ENCODE measurements around the gene CCDC194. TPM values are rescaled to one million over a fixed set of nuclear protein-coding genes. Genes with fewer than 3 reads are reported as not detected.

Gene CCDC194, protein sequence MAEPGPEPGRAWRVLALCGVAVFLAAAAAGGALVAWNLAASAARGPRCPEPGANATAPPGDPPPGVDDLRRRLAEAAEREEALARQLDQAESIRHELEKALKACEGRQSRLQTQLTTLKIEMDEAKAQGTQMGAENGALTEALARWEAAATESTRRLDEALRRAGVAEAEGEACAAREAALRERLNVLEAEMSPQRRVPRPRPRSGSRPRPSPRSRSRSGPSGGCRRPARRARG
- not detected in 2 replicates for total RNA-seq (2014; rRNA removed; shearing (Covaris generic))

DNA sequence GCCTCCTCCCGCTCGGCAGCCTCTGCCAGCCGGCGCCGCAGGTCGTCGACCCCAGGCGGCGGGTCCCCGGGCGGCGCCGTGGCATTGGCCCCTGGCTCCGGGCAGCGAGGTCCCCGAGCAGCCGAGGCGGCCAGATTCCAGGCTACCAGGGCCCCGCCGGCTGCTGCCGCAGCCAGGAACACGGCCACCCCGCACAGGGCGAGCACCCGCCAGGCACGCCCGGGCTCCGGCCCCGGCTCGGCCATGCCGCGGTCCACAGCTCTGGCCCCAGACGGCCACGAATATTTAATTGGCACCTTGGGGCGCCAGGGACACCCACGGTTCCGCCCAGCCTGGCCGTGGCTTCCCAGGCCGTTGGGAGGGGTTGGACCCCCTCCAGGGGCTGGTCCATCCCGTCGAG is at the start of gene CCDC194:
Gene CCDC194 (minus strand): TSS at position 283 of the 400 bp plus-strand sequence. CDS start 38 bp downstream, at position 245.
- H3K4me3 ChIP-seq, result no peak within 1 kb of the TSS
- H3K36me3 ChIP-seq, result no peaks in the 10 kb centered on the region
- peaks cover 16% of the 10 kb centered on the region for H3K4me1 ChIP-seq (replicated peaks)
- DNase-seq (ENCODE audit: low read depth in 1 of 2, low spot score in 2 of 2), result no peak
- peaks cover 3% of the 10 kb centered on the region; the same call in 1 of the 2 replicates for H3K9me3 ChIP-seq (replicated peaks)
- H3K27me3 ChIP-seq (replicated peaks), result peaks cover 4% of the 10 kb centered on the region; the same call in 1 of the 2 replicates
- H3K27ac ChIP-seq, result no peak within 1 kb of the TSS

DNA sequence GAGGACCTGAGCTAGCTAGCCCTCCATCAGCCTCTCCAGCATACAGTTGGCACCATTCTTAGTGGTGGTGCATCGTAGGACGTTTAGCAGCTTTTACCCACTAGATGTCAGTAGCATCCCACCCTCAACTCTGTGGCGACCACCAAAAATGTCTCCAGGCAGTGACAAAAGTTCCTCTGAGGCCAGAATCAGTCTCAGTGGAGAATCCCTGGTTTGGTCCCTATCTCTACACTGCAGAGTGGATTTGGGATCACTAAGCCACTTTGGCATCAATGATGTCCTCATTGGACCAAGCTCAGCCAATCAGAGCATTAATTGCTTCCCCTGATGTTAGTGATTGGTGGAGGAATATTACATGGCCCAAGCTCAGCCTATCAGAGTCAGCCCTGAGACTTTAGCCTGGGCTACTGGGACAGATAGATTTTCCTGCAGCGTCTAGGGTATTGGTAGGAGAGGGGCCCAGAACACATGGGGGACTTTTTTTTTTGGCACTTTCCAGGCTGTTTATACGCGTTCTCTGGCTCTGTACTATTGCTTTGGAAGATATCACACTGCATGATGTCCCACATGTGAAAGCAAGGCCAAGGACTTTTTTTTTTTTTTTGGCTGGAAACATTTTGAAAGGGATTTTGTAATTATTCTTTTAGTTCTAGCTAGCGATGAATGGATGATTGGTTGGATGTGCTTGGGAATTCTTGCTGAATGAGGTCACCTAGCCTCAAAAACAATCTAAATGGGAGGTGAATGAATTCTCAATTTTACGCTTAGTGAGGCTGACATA is 47.4 kb upstream of the CCDC194 start:
- Histone ChIP-seq H3K4me1 (replicated peaks) (no peaks in the 10 kb centered on the region; the same call in 1 of the 2 replicates), H3K27ac (no peak overlapping the region), H3K9me3 (replicated peaks) (peaks cover 4% of the 10 kb centered on the region), H3K4me3 (no peak overlapping the region), H3K36me3 (no peaks in the 10 kb centered on the region), H3K27me3 (replicated peaks) (no peaks in the 10 kb centered on the region)
- peak in 1 of 2 experiments; percentile 13 for DNase-seq (ENCODE audit: low read depth in 1 of 2, low spot score in 2 of 2)

DNA sequence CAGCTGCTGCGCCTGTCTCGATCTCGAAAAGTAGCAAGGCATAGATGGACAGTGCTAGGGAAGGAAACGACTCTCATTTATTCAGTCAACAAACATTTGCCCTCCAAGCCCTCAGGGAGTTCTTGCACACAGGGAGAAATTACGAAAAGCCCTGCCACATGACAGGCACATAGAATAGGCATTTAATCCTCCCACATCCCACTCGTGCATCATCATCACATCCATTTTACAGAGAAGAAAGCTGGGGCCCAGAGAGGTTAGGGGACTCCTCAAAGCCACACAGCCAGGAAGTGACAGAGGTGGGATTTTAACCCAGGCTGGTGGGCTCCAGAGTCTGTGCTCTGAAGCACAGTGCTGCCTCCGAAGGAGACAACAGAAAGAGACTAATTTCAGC is 42.9 kb upstream of the CCDC194 start:
- no peak overlapping the region for H3K4me3 ChIP-seq
- H3K27ac ChIP-seq, result no peak overlapping the region
- H3K36me3 ChIP-seq, result no peaks in the 10 kb centered on the region
- DNase-seq (ENCODE audit: low read depth in 1 of 2, low spot score in 2 of 2), result no peak
- no peaks in the 10 kb centered on the region; the same call in 1 of the 2 replicates for H3K9me3 ChIP-seq (replicated peaks)
- H3K4me1 ChIP-seq (replicated peaks), result no peaks in the 10 kb centered on the region; the same call in 1 of the 2 replicates
- no peaks in the 10 kb centered on the region for H3K27me3 ChIP-seq (replicated peaks)

DNA sequence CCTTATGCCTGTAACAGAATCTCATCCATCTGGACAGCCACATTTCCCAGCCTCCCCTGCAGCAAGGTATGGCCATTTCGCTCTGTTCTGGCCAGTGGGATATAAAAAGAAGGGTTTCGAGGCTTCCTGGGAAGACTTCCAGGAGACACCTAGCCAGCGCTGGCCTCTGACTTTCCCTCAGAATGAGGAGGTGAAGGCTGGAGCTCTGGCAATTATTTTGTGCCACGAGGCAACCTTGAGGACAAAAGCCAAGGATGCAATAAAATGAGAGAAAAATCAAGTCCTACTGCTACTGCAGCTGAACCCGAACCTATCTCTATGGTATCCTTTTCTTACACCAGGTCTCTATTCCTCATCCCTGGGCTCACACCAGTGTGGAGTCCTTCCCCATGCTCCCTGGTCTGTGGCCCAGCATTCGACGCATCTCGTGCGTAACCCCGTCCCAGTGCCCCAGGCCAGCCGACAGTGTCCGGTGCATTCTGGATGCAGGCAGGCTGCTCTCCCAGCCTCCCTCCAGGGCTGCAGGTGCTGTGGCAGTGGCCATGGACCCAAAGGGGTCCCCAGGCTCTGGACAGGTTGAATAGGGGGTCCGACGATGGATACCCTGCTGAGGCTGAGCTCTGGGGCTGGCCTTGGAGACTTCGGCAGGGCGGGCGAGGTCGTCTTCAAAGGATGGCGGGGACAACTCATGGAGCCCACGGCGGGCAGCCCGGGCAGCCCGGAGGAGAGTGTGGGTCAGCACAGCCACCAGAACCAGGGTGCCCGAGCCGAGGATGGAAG is 42.3 kb upstream of the CCDC194 start:
- no peaks in the 10 kb centered on the region for H3K27me3 ChIP-seq (replicated peaks)
- no peaks in the 10 kb centered on the region for H3K36me3 ChIP-seq
- H3K9me3 ChIP-seq (replicated peaks), result no peaks in the 10 kb centered on the region; the same call in 1 of the 2 replicates
- no peak overlapping the region for H3K27ac ChIP-seq
- no peaks in the 10 kb centered on the region; the same call in 1 of the 2 replicates for H3K4me1 ChIP-seq (replicated peaks)
- DNase-seq (ENCODE audit: low read depth in 1 of 2, low spot score in 2 of 2), result no peak
- no peak overlapping the region for H3K4me3 ChIP-seq

DNA sequence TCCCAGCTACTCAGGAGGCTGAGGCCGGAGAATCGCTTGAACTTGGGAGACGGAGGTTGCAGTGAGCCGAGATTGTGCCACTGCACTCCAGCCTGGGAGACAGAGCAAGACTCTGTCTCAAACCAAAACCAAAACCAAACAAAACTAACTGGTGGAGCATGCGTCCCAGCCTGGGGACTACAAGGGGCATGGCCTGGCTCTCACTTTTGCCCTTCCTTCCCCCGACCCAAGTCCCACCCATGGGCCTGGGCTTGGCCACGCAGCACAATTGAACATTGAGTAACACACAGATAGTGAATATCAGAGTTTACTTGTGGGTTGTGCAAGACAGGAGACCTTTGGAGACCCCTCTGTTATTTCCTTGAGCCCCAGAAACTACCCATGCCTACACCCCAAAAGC is 41.2 kb upstream of the CCDC194 start:
- H3K4me1 ChIP-seq (replicated peaks), result no peaks in the 10 kb centered on the region

DNA sequence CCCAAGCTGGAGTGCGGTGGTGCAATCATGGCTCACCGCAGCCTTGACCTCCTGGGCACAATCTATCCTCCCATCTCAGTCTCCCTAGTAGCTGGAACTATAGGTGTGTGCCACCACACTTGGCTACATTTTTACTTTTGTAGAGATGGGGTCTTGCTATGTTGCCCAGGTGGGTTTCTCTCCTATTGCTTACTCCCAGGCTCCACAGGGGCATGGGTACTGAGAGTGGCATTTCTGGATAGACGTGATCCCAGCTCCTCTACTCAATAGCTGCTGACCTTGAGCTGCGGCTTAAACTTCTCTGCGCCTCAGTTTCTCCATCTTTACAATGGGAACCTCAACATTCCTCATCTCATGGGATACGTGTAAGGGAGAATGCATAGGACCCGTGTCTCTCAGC is 37.4 kb upstream of the CCDC194 start:
- no peaks in the 10 kb centered on the region for H3K36me3 ChIP-seq
- no peak for DNase-seq (ENCODE audit: low read depth in 1 of 2, low spot score in 2 of 2)
- H3K9me3 ChIP-seq (replicated peaks), result no peaks in the 10 kb centered on the region
- H3K27me3 ChIP-seq (replicated peaks), result no peaks in the 10 kb centered on the region
- H3K27ac ChIP-seq, result no peak overlapping the region
- H3K4me3 ChIP-seq, result no peak overlapping the region
- H3K4me1 ChIP-seq (replicated peaks), result no peaks in the 10 kb centered on the region

More for the DNA sequence above, 41.2 kb upstream of the CCDC194 start:
- no peaks in the 10 kb centered on the region for H3K9me3 ChIP-seq (replicated peaks)
- H3K27me3 ChIP-seq (replicated peaks), result no peaks in the 10 kb centered on the region
- H3K4me3 ChIP-seq, result no peak overlapping the region
- no peaks in the 10 kb centered on the region for H3K36me3 ChIP-seq
- no peak overlapping the region for H3K27ac ChIP-seq
- DNase-seq (ENCODE audit: low read depth in 1 of 2, low spot score in 2 of 2), result no peak

DNA sequence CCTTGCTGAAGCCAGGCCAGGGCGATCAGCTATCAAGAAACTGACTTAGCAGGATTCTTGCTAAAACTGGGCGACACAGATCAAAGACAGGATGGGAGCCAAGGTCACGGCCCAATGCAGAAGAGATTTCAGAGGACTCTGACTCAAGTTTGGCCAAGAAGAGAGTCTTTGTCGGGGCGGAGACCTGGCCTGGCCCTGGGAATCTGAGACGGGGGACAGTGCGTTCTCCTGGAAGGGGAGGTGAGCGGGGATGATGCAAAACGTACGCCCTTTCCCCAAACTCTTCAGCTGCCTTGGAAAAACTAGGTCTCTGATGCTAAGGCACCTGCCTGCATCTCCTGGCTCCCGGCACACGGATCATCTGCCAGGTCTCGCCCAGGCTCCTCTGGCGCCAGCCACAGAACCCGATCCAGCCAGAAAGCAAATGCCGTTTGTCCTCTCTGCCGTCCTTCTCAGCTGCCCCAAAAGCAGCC is 35.7 kb upstream of the CCDC194 start:
- H3K36me3 ChIP-seq, result no peaks in the 10 kb centered on the region
- no peaks in the 10 kb centered on the region for H3K27me3 ChIP-seq (replicated peaks)
- H3K27ac ChIP-seq, result no peak overlapping the region
- no peaks in the 10 kb centered on the region for H3K4me1 ChIP-seq (replicated peaks)
- H3K4me3 ChIP-seq, result no peak overlapping the region
- no peaks in the 10 kb centered on the region for H3K9me3 ChIP-seq (replicated peaks)
- no peak for DNase-seq (ENCODE audit: low read depth in 1 of 2, low spot score in 2 of 2)

DNA sequence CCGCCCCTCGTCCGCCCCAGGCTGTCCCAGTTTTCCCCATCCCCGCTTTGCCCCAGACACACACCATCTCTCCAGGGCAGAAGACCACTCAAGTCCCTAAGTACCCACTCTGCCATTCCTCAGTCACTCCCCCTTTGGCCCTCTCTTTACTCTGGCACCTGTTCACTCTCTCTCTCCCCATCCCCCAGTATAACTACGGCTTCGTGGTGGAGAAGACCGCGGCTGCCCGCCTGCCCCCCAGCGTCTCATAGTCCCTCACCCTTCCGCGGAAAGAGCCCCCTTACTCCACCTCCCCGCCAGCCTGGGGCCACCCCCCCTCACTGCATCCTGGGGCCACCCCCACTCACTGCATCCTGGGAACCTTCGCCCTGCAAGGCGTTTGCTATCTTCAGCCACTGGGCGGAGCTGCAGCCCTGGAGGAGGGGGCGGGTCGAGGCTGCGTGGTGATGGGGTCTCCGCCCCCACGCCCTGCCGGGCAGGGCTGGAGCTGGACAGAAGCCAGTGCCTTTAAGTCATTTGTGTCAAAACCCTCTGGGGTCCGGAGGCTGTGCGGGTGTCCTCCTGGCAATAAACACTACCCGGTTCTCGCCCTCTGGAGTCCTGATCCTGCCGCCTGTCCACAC is 30.9 kb upstream of the CCDC194 start:
- Histone ChIP-seq H3K27ac (no peak overlapping the region), H3K27me3 (replicated peaks) (no peaks in the 10 kb centered on the region), H3K36me3 (peaks cover 7% of the 10 kb centered on the region; the same call in 1 of the 2 replicates), H3K9me3 (replicated peaks) (no peaks in the 10 kb centered on the region), H3K4me3 (no peak overlapping the region), H3K4me1 (replicated peaks) (peaks cover 5% of the 10 kb centered on the region; the same call in 1 of the 2 replicates)
- no peak for DNase-seq (ENCODE audit: low read depth in 1 of 2, low spot score in 2 of 2)

DNA sequence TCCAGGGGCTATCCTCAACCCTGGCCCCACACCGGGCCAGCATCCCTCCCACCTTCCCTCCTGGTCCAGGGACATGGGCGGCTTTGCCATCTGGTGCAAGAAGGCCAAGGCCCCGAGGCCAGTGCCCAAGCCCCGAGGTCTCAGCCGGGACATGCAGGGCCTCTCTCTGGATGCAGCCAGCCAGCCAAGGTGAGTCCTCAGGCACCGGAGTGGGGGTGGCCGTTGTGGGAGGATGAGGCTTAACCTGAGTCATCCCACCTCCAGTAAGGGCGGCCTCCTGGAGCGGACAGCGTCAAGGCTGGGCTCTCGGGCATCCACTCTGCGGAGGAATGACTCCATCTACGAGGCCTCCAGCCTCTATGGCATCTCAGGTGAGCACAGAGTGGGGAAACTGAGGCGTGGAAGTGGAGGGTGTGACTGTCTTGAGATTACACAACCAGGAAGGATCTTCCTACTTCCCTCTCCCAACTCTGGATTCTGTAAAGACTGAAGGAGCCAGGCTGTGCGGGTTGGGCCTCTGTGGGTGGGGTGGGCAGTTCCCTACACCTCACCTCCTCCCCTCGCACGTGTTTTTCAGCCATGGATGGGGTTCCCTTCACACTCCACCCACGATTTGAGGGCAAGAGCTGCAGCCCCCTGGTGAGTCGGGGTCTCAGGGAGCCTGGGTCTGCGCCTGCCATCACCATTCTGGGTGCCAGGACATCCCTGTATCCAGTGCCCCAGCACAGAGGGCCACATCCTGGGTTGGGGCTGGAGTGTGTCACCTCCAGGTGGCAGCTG is 29.6 kb upstream of the CCDC194 start:
- Histone ChIP-seq H3K4me3 (no peak overlapping the region), H3K36me3 (peaks cover 7% of the 10 kb centered on the region; the same call in 1 of the 2 replicates), H3K4me1 (replicated peaks) (peaks cover 11% of the 10 kb centered on the region), H3K27ac (no peak overlapping the region), H3K9me3 (replicated peaks) (no peaks in the 10 kb centered on the region), H3K27me3 (replicated peaks) (no peaks in the 10 kb centered on the region)
- DNase-seq (ENCODE audit: low read depth in 1 of 2, low spot score in 2 of 2), result no peak

DNA sequence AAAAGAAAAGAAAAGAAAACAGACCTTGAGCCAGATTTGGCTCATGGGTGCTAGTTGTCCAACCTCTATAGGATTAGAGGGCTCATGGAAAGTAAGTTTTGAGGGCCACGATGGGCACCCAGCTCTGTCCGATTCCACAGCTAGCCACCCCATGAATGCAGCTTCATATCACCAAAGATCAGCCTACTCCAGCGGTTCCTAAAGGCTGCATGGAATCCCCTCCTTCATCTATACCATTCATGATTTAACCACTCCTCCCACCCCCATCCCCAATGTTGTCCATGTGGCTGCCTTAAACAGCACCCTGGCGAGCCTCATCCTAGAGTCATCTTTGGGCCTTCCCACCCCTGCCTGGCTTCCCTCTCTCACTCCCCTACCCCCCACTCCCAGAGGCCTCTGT is 27.9 kb upstream of the CCDC194 start:
- no peaks in the 10 kb centered on the region for H3K27me3 ChIP-seq (replicated peaks)
- no peak overlapping the region for H3K27ac ChIP-seq
- DNase-seq (ENCODE audit: low read depth in 1 of 2, low spot score in 2 of 2), result no peak
- H3K4me3 ChIP-seq, result no peak overlapping the region
- peaks cover 7% of the 10 kb centered on the region; the same call in 1 of the 2 replicates for H3K36me3 ChIP-seq
- peaks cover 11% of the 10 kb centered on the region for H3K4me1 ChIP-seq (replicated peaks)
- no peaks in the 10 kb centered on the region for H3K9me3 ChIP-seq (replicated peaks)

DNA sequence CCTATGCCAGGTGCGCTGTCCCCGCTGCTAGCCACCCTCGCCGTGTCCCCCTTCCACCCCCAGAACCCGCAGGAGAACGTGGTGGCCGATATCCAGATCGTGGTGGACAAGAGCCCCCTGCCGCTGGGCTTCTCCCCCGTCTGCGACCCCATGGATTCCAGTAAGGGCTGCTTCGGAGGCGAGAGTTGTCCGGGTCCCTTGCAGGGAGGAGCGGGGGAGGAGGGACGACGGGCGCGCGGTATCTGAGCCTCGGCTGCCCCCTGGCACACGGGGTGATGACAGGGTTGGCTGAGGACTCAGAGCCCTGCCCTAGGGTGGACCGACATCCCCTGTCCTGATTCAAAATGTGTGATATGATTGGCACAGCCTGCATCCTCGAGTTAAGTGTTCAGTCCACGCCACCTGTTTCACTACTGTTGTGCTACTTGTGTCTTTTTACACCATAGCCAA is 26.5 kb upstream of the CCDC194 start:
- Histone ChIP-seq H3K4me1 (replicated peaks) (peaks cover 11% of the 10 kb centered on the region), H3K4me3 (peak overlapping the region; percentile 59), H3K27me3 (replicated peaks) (no peaks in the 10 kb centered on the region), H3K9me3 (replicated peaks) (no peaks in the 10 kb centered on the region), H3K36me3 (peaks cover 7% of the 10 kb centered on the region; the same call in 1 of the 2 replicates), H3K27ac (no peak overlapping the region)
- peak; percentile 45 to 59 for DNase-seq (ENCODE audit: low read depth in 1 of 2, low spot score in 2 of 2)

DNA sequence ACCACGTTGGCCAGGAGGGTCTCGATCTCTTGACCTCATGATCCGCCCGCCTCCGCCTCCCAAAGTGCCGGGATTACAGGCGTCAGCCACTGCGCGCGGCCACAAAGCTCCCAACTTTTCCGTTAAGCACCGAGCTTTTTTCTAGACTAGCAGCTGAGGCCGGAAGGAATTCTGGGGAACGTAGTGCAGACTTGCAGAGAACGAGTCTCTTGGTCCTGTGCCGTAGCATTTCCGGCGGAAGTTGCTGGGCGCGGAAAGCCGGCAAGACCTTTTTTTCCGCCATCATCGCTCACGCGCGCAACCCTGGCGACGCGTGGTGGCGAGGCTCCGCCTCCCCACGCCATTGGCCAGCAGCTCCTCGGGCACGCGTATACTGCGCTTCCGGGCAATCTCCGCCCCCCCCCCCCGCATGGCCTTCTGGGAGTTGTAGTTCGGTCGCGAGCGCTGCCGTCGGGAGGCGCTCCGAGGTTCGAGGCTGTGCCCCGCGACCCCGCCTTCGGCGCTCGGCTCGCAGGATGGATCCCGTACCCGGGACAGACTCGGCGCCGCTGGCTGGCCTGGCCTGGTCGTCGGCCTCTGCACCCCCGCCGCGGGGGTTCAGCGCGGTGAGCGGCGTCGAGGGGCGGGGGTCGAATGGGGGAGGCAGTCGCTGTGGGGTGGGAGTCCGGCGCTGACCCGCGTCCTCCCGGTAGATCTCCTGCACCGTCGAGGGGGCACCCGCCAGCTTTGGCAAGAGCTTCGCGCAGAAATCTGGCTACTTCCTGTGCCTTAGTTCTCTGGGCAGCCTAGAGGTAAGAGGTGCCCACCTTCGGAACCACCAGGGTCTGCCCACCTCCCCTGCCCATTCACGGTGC is 25.9 kb upstream of the CCDC194 start, which contains the start of gene MVB12A:
Gene MVB12A (plus strand): TSS at position 427 of the 854 bp plus-strand sequence. CDS start 89 bp downstream, at position 516.
- Histone ChIP-seq H3K4me1 (replicated peaks) (peaks cover 11% of the 10 kb centered on the region), H3K36me3 (peaks cover 7% of the 10 kb centered on the region; the same call in 1 of the 2 replicates), H3K4me3 (peak within 1 kb of the TSS; percentile 59), H3K27me3 (replicated peaks) (no peaks in the 10 kb centered on the region), H3K27ac (peak within 1 kb of the TSS; percentile 32), H3K9me3 (replicated peaks) (no peaks in the 10 kb centered on the region)
- peak; percentile 98 for DNase-seq (ENCODE audit: low read depth in 1 of 2, low spot score in 2 of 2)
